MM.1S (cell line): Measurements from ENCODE around the gene SOX10.

ENCODE experiments used
- EZH2 ChIP-seq: fragments of 300-600 bp; sonication (generic); optimal IDR thresholded peaks from 2 replicates; pipeline ENCODE3; 2017; ENCODE audit warnings: low read depth, mild to moderate bottlenecking, antibody characterized with exemption, low read length, mixed read lengths
- EZH2phosphoT487 ChIP-seq: fragments of 300-600 bp; sonication (generic); IDR thresholded peaks from 2 replicates; pipeline ENCODE4 v1.6.1; 2018; ENCODE audit warnings: antibody characterized with exemption, low read length
- TF ChIP-seq, protein P1 (sequence below): fragments of 300-600 bp; sonication (generic); IDR thresholded peaks from 2 replicates; pipeline ENCODE4 v1.5.1; 2016; ENCODE audit warnings: antibody characterized with exemption, low read length, mixed read lengths

GRCh38 chr22:38005943-38006342, 21.6 kb upstream of the SOX10 start:
- no peak for TF ChIP-seq EZH2phosphoT487
- TF ChIP-seq, protein P1, sequence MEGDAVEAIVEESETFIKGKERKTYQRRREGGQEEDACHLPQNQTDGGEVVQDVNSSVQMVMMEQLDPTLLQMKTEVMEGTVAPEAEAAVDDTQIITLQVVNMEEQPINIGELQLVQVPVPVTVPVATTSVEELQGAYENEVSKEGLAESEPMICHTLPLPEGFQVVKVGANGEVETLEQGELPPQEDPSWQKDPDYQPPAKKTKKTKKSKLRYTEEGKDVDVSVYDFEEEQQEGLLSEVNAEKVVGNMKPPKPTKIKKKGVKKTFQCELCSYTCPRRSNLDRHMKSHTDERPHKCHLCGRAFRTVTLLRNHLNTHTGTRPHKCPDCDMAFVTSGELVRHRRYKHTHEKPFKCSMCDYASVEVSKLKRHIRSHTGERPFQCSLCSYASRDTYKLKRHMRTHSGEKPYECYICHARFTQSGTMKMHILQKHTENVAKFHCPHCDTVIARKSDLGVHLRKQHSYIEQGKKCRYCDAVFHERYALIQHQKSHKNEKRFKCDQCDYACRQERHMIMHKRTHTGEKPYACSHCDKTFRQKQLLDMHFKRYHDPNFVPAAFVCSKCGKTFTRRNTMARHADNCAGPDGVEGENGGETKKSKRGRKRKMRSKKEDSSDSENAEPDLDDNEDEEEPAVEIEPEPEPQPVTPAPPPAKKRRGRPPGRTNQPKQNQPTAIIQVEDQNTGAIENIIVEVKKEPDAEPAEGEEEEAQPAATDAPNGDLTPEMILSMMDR: no peak
- no peak for TF ChIP-seq EZH2
